Neural cell (in vitro differentiated cells): ENCODE results near the gene FBXO24. TPM values are rescaled to one million over a fixed set of nuclear protein-coding genes. Genes with fewer than 3 reads are reported as not detected.

Source experiments
- H2AFZ ChIP-seq: fragments of 200-600, 300-800 bp; sonication (generic), shearing (Covaris generic); 2 replicates; pipeline ENCODE4 v1.6.0; 2014; ENCODE audit warnings: low read depth, mild to moderate bottlenecking, antibody characterized with exemption, low read length, moderate library complexity
- H3F3A ChIP-seq: fragments of 200-600 bp; shearing (Covaris generic); 2 replicates; pipeline ENCODE4 v1.6.1; 2016; ENCODE audit warnings: mild to moderate bottlenecking, moderate library complexity, mixed read lengths, antibody characterized with exemption, low read length; ENCODE audit not compliant: insufficient read depth, poor library complexity, severe bottlenecking
- H3K27ac ChIP-seq: fragments of 200-600, 300-800 bp; sonication (generic), shearing (Covaris generic); 2 replicates; pipeline ENCODE4 v1.5.1; 2014; ENCODE audit warnings: mild to moderate bottlenecking, low read length, moderate library complexity
- H3K27me3 ChIP-seq: fragments of 300-800, 200-600 bp; sonication (generic), shearing (Covaris generic); 2 replicates; pipeline ENCODE4 v1.6.0; 2014; ENCODE audit warnings: mild to moderate bottlenecking, low read depth, low read length, moderate library complexity; ENCODE audit not compliant: insufficient read depth
- H3K36me3 ChIP-seq: fragments of 300-800, 200-600 bp; sonication (generic), shearing (Covaris generic); 2 replicates; pipeline ENCODE4 v1.5.1; 2014; ENCODE audit warnings: mild to moderate bottlenecking, antibody characterized with exemption, low read length, moderate library complexity; ENCODE audit not compliant: insufficient read depth
- H3K4me2 ChIP-seq: fragments of 300-800, 200-600 bp; sonication (generic), shearing (Covaris generic); 2 replicates; pipeline ENCODE4 v1.6.0; 2014; ENCODE audit warnings: mild to moderate bottlenecking, low read length
- H3K4me3 ChIP-seq: fragments of 300-800, 200-600 bp; sonication (generic), shearing (Covaris generic); 2 replicates; pipeline ENCODE4 v1.5.1; 2014; ENCODE audit warnings: mild to moderate bottlenecking, low read length, moderate library complexity
- H3K79me2 ChIP-seq: fragments of 200-600 bp; shearing (Covaris generic); replicated peaks from 2 replicates; pipeline ENCODE4 v1.6.0; 2014; ENCODE audit warnings: mild to moderate bottlenecking, low read length, moderate library complexity; ENCODE audit not compliant: insufficient read depth
- H3K9ac ChIP-seq: fragments of 300-800, 200-600 bp; sonication (generic), shearing (Covaris generic); 2 replicates; pipeline ENCODE4 v1.6.1; 2016; ENCODE audit warnings: mild to moderate bottlenecking, low read length, mixed read lengths
- H3K9me2 ChIP-seq: fragments of 200-600 bp; shearing (Covaris generic); 2 replicates; pipeline ENCODE4 v1.6.1; 2016; ENCODE audit warnings: mild to moderate bottlenecking, low read length, mixed read lengths; ENCODE audit not compliant: insufficient read depth
- H3K9me3 ChIP-seq: fragments of 200-600, 300-800 bp; sonication (generic), shearing (Covaris generic); 2 replicates; pipeline ENCODE4 v1.6.1; 2016; ENCODE audit warnings: mild to moderate bottlenecking, mixed run types, low read length, moderate library complexity, mixed read lengths
- H4K20me1 ChIP-seq: fragments of 200-600 bp; shearing (Covaris generic); 2 replicates; pipeline ENCODE4 v1.6.1; 2016; ENCODE audit warnings: mild to moderate bottlenecking, mixed run types; ENCODE audit not compliant: insufficient read depth
- EP300 ChIP-seq: fragments of 450-650 bp; conservative IDR thresholded peaks from 2 replicates; pipeline ENCODE4 v1.6.1; 2014; ENCODE audit warnings: antibody characterized with exemption, mild to moderate bottlenecking, moderate library complexity; ENCODE audit not compliant: poor library complexity, severe bottlenecking
- EZH2 ChIP-seq: fragments of 200-600, 300-800 bp; shearing (Covaris generic), sonication (generic); IDR thresholded peaks from 2 replicates; pipeline ENCODE4 v1.6.1; 2014; ENCODE audit warnings: antibody characterized with exemption, low read length, borderline replicate concordance, mild to moderate bottlenecking; ENCODE audit not compliant: insufficient read depth, poor library complexity, severe bottlenecking
- MXI1 ChIP-seq: fragments of 450-650 bp; conservative IDR thresholded peaks from 2 replicates; pipeline ENCODE4 v1.6.1; 2014; ENCODE audit warnings: antibody characterized with exemption, mild to moderate bottlenecking; ENCODE audit not compliant: poor library complexity, severe bottlenecking
- POLR2AphosphoS5 ChIP-seq: IDR thresholded peaks from 2 replicates; pipeline ENCODE4 v1.6.1; 2012
- RAD21 ChIP-seq: fragments of 450-650 bp; conservative IDR thresholded peaks from 2 replicates; pipeline ENCODE4 v1.6.1; 2014; ENCODE audit warnings: antibody characterized with exemption, mild to moderate bottlenecking, moderate library complexity
- SMC3 ChIP-seq: fragments of 450-650 bp; conservative IDR thresholded peaks from 2 replicates; pipeline ENCODE4 v1.6.1; 2014; ENCODE audit warnings: antibody characterized with exemption, mild to moderate bottlenecking, moderate library complexity; ENCODE audit not compliant: poor library complexity
- TAF1 ChIP-seq: IDR thresholded peaks from 2 replicates; pipeline ENCODE4 v1.6.1; 2012; ENCODE audit warnings: low read depth
- polyA plus RNA-seq: library from polyadenylated mRNA; depleted of rRNA; stranded (reverse); fragments of >200 nt; gene quantifications from 2 replicates; pipeline ENCODE4 v1.2.3, GENCODE V29; 2014
- TF ChIP-seq, protein P1 (sequence below): IDR thresholded peaks from 2 replicates; pipeline ENCODE4 v1.6.1; 2012; ENCODE audit warnings: borderline replicate concordance
- TF ChIP-seq, protein P2 (sequence below): fragments of 450-650 bp; IDR thresholded peaks from 2 replicates; pipeline ENCODE4 v1.5.1; 2014; ENCODE audit warnings: antibody characterized with exemption, mild to moderate bottlenecking, moderate library complexity; ENCODE audit not compliant: poor library complexity, severe bottlenecking

FBXO24 gene
- polyA plus RNA-seq, 1 donor from 2014 or later: 0.52 TPM

DNA sequence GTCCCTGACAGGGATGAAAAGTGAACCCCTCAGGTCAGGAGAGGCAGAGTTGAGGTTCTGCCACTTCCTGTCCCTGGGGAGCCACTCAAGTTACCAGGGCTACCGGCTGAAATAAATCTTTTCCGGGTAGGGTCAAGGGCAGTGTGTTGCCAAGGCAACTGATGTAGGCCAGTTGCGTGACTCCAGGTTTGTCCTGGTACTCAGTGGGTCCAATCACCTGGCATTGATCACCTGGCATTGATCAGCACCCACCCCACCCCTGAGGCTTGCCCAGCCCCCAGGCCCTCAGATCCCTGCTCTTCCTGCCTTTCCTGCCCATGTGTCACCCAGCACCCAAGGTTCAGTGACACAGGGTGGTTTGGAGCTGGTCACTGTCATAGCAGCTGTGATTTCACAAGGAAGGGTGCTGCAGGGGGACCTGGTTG lies 18.4 kb upstream of the FBXO24 start:
- Histone ChIP-seq H4K20me1 (no peaks in the 10 kb centered on the region), H3K36me3 (no peaks in the 10 kb centered on the region), H3K9me3 (no peaks in the 10 kb centered on the region), H2AFZ (no peak overlapping the region), H3K4me2 (no peak overlapping the region), H3K79me2 (no peaks in the 10 kb centered on the region), H3K27me3 (peaks cover 27% of the 10 kb centered on the region), H3K27ac (no peak overlapping the region), H3K9ac (no peak overlapping the region), H3K4me3 (no peak overlapping the region), H3K9me2 (no peaks in the 10 kb centered on the region), H3F3A (no peaks in the 10 kb centered on the region)
- no peak for TF ChIP-seq RAD21
- no peak for TF ChIP-seq EP300
- no peak for TF ChIP-seq TAF1
- no peak for TF ChIP-seq EZH2
- TF ChIP-seq POLR2AphosphoS5: no peak
- TF ChIP-seq, protein P1, sequence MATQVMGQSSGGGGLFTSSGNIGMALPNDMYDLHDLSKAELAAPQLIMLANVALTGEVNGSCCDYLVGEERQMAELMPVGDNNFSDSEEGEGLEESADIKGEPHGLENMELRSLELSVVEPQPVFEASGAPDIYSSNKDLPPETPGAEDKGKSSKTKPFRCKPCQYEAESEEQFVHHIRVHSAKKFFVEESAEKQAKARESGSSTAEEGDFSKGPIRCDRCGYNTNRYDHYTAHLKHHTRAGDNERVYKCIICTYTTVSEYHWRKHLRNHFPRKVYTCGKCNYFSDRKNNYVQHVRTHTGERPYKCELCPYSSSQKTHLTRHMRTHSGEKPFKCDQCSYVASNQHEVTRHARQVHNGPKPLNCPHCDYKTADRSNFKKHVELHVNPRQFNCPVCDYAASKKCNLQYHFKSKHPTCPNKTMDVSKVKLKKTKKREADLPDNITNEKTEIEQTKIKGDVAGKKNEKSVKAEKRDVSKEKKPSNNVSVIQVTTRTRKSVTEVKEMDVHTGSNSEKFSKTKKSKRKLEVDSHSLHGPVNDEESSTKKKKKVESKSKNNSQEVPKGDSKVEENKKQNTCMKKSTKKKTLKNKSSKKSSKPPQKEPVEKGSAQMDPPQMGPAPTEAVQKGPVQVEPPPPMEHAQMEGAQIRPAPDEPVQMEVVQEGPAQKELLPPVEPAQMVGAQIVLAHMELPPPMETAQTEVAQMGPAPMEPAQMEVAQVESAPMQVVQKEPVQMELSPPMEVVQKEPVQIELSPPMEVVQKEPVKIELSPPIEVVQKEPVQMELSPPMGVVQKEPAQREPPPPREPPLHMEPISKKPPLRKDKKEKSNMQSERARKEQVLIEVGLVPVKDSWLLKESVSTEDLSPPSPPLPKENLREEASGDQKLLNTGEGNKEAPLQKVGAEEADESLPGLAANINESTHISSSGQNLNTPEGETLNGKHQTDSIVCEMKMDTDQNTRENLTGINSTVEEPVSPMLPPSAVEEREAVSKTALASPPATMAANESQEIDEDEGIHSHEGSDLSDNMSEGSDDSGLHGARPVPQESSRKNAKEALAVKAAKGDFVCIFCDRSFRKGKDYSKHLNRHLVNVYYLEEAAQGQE: no peak
- TF ChIP-seq SMC3: no peak
- TF ChIP-seq, protein P2, sequence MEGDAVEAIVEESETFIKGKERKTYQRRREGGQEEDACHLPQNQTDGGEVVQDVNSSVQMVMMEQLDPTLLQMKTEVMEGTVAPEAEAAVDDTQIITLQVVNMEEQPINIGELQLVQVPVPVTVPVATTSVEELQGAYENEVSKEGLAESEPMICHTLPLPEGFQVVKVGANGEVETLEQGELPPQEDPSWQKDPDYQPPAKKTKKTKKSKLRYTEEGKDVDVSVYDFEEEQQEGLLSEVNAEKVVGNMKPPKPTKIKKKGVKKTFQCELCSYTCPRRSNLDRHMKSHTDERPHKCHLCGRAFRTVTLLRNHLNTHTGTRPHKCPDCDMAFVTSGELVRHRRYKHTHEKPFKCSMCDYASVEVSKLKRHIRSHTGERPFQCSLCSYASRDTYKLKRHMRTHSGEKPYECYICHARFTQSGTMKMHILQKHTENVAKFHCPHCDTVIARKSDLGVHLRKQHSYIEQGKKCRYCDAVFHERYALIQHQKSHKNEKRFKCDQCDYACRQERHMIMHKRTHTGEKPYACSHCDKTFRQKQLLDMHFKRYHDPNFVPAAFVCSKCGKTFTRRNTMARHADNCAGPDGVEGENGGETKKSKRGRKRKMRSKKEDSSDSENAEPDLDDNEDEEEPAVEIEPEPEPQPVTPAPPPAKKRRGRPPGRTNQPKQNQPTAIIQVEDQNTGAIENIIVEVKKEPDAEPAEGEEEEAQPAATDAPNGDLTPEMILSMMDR: no peak
- no peak for TF ChIP-seq MXI1

DNA sequence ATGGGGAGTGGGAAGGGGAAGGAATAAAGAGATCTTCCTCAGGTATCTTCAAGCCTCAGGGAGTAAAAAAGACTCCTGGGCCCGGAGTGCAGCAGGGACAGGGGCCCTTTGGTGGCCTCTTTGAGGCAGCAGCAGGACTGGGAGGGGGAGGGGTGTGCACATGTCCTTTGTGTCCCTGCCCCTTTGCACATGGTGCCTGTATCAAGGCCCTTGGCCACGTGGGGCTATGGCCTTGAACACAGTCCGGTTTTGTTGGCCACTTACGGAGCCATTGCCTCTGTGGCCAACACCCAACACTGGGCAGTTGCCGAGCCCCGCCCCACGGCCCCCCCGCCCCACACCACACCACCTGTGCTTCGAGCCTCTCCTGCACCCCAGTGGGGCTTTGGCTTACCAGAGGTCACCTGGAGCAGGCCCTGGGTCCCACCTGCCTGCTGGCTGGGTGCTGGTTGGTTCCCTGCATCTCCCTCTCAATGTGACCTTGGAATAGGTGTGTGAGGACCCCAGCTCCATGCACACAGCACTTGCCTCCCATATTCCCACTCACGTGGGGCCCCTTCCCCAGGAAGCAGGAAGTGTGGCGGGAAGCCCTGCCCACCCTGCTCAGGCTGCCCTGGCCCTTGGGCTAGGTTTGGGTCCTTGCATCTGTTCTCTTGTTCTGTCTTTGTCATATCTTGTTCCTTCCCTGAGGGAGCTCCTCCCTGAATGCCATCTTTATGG lies 17.8 kb upstream of the FBXO24 start:
- Histone ChIP-seq H3K4me3 (no peak overlapping the region), H3K27ac (no peak overlapping the region)
- no peak for TF ChIP-seq MXI1
- TF ChIP-seq TAF1: no peak
- no peak for TF ChIP-seq RAD21
- TF ChIP-seq EP300: no peak
- no peak for TF ChIP-seq SMC3
- TF ChIP-seq, protein P2: no peak
- TF ChIP-seq, protein P1: no peak
- TF ChIP-seq EZH2: no peak
- no peak for TF ChIP-seq POLR2AphosphoS5

More for the DNA sequence above, 17.8 kb upstream of the FBXO24 start:
- Histone ChIP-seq H3K36me3 (no peaks in the 10 kb centered on the region), H3K9me3 (no peaks in the 10 kb centered on the region), H3K9me2 (no peaks in the 10 kb centered on the region), H3K9ac (no peak overlapping the region), H3K79me2 (no peaks in the 10 kb centered on the region), H3K4me2 (no peak overlapping the region), H4K20me1 (no peaks in the 10 kb centered on the region), H3K27me3 (peaks cover 27% of the 10 kb centered on the region), H2AFZ (no peak overlapping the region), H3F3A (no peaks in the 10 kb centered on the region)
